ENCODE measurements around the gene HABP2. TPM values are rescaled to one million over a fixed set of nuclear protein-coding genes. Genes with fewer than 3 reads are reported as not detected.

HABP2 gene
- total RNA-seq, 6 experiments from 2014 or later = 162 to 705 (median 372) TPM

- WGBS (ENCODE audit: insufficient coverage, low coverage, low lambda C conversion rate, missing lambda C conversion rate) = 8% methylated on average over 1 of the region's 2 CpGs
- Histone ChIP-seq H3K36me3 (no peaks in the 10 kb centered on the region), H3K9me3 (no peaks in the 10 kb centered on the region), H3K4me1 (peaks cover 0 to 62% (median 18%) of the 10 kb centered on the region in 4 donors), H3K27ac (peak overlapping the region; percentile 74 to 85 (median 80)), H3K27me3 (no peaks in the 10 kb centered on the region), H3K4me3 (peak overlapping the region; percentile 43 to 76 (median 72))
- TF ChIP-seq POLR2A (IDR thresholded peaks at IDR 0.05) (no peak), CTCF (IDR thresholded peaks at IDR 0.05) (no peak)
- DNase-seq (no peak), ATAC-seq (peak in 3 of 4 donors; percentile 7 to 18 (median 9))
- intact Hi-C loops (cut with DNase I) = no loop called here
These were observed 296 bp downstream of the HABP2 start for GRCh38 chr10:113553149-113553548.

- TF ChIP-seq CTCF (IDR thresholded peaks at IDR 0.05) (no peak), POLR2A (IDR thresholded peaks at IDR 0.05) (no peak)
- no peaks in the 10 kb centered on the region for H3K9me3 ChIP-seq
- ATAC-seq (peak in 2 of 4 donors; percentile 1 to 6), DNase-seq (no peak)
- no peaks in the 10 kb centered on the region for H3K27me3 ChIP-seq
- no peaks in the 10 kb centered on the region for H3K36me3 ChIP-seq
- H3K27ac ChIP-seq = peak overlapping the region; percentile 74 to 85 (median 80)
- peak overlapping the region; percentile 43 to 76 (median 72) for H3K4me3 ChIP-seq
- H3K4me1 ChIP-seq = peaks cover 0 to 64% (median 22%) of the 10 kb centered on the region in 4 donors
- 10% methylated on average over 5 of the region's 5 CpGs for WGBS (ENCODE audit: insufficient coverage, low coverage, low lambda C conversion rate, missing lambda C conversion rate)
- intact Hi-C loops (cut with DNase I) = no loop called here
These were observed 1.4 kb downstream of the HABP2 start for GRCh38 chr10:113554214-113554613.

GRCh38 chr10:113555245-113555644 lies 2.4 kb downstream of the HABP2 start:
- DNase-seq = no peak
- Histone ChIP-seq H3K4me1 (peaks cover 0 to 69% (median 27%) of the 10 kb centered on the region in 4 donors), H3K9me3 (no peaks in the 10 kb centered on the region), H3K36me3 (peaks cover 0 to 1% (median 0%) of the 10 kb centered on the region in 4 donors), H3K27me3 (no peaks in the 10 kb centered on the region), H3K27ac (peak overlapping the region; percentile 74 to 85 (median 80)), H3K4me3 (peak overlapping the region; percentile 43 to 76 (median 72))
- TF ChIP-seq POLR2A (IDR thresholded peaks at IDR 0.05) = no peak
- TF ChIP-seq CTCF (IDR thresholded peaks at IDR 0.05) = no peak
- WGBS (ENCODE audit: insufficient coverage, low coverage, low lambda C conversion rate, missing lambda C conversion rate) = 20% methylated on average over 1 of the region's 3 CpGs
- no peak for ATAC-seq
- intact Hi-C loops (cut with DNase I) = no loop called here

GRCh38 chr10:113555751-113556150 lies 2.9 kb downstream of the HABP2 start:
- Histone ChIP-seq H3K27ac (peak overlapping the region; percentile 74 to 85 (median 80)), H3K27me3 (no peaks in the 10 kb centered on the region), H3K4me1 (peaks cover 0 to 69% (median 28%) of the 10 kb centered on the region in 4 donors), H3K4me3 (peak overlapping the region; percentile 43 to 76 (median 72)), H3K36me3 (peaks cover 0 to 5% (median 0%) of the 10 kb centered on the region in 4 donors), H3K9me3 (no peaks in the 10 kb centered on the region)
- ATAC-seq = no peak
- no peak for DNase-seq
- WGBS (ENCODE audit: insufficient coverage, low coverage, low lambda C conversion rate, missing lambda C conversion rate) = 50% methylated on average over 1 of the region's 1 CpG
- TF ChIP-seq POLR2A (IDR thresholded peaks at IDR 0.05) = no peak
- intact Hi-C loops (cut with DNase I) = no loop called here

- TF ChIP-seq CTCF (IDR thresholded peaks at IDR 0.05) = no peak
- TF ChIP-seq POLR2A (IDR thresholded peaks at IDR 0.05) = no peak
- H3K4me1 ChIP-seq = peaks cover 0 to 64% (median 27%) of the 10 kb centered on the region in 4 donors
- no peaks in the 10 kb centered on the region for H3K27me3 ChIP-seq
- peak overlapping the region; percentile 36 to 85 (median 83) for H3K27ac ChIP-seq
- no peaks in the 10 kb centered on the region for H3K9me3 ChIP-seq
- 6% methylated on average over 9 of the region's 9 CpGs for WGBS (ENCODE audit: insufficient coverage, low coverage, low lambda C conversion rate, missing lambda C conversion rate)
- peaks cover 0 to 5% (median 0%) of the 10 kb centered on the region in 4 donors for H3K36me3 ChIP-seq
- intact Hi-C loops (cut with DNase I) = no loop called here
- ATAC-seq (peak in 2 of 4 donors; percentile 3 to 11), DNase-seq (peak in 2 of 3 donors; percentile 46 to 63)
- peak overlapping the region; percentile 17 to 76 (median 22) for H3K4me3 ChIP-seq
These were observed 4.6 kb downstream of the HABP2 start for GRCh38 chr10:113557424-113557862.
